HG03342 (cell line): ENCODE data around the gene MARK3.

Source experiments
- ATAC-seq: cut with Tn5 transposase; IDR thresholded peaks from one replicate; pipeline ENCODE4 v1.9.1; 2021; ENCODE audit warnings: mild to moderate bottlenecking, moderate library complexity; ENCODE audit not compliant: unreplicated experiment

MARK3 gene

DNA sequence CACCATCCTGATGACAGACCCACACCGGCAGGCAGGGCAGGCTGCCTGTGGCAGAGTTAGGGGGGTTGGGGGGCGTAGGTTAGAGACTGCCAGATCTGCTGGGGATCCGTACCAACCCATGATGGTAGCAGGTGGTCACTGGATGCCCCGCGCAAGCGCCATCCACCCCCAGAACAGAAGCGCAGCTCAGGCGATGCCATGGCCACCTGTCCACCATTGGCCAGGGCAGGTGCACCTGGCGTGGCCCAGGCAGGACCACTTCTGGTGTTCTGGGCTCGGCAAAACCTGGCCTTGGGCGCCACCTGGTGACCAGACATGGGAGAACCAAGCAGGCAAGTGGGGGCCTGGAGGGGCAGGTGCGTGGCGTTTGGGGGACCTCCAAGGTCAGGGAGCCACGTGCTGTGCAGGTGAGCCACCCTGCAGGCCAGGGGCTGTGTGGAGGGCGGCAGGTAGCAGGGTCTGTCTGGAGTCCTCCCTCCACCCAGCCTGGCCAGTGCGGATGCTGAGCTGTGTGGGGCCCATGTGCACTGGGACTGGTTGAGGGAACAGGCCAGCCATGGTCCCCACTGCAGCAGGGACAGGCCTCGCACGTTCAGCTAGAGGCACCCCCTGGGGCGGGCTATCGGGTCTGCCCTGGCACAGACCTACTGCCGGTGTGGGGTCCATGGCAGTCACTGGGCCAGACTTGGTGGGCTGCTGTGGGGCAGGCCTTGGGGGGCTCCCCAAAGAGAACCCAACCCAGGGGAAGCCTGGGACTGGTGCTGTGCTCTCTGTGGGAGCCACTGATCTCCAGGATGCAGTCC lies 161.6 kb downstream of the MARK3 start:
- no peak for ATAC-seq

DNA sequence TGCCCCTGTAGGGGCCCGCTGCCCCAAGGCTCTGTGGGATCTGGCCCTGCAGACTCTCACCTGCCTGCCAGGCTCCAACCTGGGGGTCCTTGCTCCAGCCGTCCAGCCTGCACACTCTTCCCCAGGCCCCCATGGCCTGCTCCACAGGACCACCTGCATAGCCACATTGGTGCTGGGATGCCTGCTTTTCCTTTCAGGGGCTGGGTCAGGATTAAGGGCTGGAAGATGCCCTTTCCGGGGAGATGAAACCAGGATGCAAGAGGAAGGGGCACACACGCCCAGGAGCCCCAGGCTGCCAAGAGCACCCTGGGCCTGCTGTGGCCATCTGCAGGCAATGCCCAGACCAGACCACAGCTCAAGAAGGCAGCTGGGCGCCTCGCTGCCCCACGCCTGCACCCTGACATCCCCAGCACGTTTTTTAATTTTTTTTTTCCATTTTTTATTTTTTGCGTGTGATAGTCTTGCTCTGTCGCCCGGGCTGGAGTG lies 162.3 kb downstream of the MARK3 start:
- no peak for ATAC-seq

DNA sequence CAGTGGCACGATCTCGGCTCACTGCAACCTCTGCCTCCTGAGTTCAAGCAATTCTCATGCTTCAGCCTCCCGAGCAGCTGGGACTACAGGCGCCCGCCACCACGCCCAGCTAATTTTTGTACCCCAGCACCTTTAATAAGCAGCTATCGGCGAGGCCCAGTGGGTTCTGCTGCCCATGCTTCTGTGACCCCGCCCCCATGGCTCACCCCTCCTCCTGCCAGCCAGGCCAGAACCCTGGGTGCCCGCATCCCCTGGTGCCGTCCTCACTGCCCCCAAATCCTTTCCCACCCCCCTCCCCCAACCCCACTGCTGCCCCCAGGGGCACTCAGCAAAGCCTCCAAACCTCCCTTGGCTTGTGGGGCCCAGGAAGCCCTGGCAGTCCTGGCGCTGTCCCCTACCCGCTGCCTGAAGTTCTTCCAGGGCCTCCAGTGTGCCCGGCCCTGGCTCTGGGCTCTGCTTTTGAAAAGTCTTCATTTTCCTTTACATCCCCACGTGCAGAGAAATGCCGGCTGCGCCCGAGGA lies 162.8 kb downstream of the MARK3 start:
- no peak for ATAC-seq

DNA sequence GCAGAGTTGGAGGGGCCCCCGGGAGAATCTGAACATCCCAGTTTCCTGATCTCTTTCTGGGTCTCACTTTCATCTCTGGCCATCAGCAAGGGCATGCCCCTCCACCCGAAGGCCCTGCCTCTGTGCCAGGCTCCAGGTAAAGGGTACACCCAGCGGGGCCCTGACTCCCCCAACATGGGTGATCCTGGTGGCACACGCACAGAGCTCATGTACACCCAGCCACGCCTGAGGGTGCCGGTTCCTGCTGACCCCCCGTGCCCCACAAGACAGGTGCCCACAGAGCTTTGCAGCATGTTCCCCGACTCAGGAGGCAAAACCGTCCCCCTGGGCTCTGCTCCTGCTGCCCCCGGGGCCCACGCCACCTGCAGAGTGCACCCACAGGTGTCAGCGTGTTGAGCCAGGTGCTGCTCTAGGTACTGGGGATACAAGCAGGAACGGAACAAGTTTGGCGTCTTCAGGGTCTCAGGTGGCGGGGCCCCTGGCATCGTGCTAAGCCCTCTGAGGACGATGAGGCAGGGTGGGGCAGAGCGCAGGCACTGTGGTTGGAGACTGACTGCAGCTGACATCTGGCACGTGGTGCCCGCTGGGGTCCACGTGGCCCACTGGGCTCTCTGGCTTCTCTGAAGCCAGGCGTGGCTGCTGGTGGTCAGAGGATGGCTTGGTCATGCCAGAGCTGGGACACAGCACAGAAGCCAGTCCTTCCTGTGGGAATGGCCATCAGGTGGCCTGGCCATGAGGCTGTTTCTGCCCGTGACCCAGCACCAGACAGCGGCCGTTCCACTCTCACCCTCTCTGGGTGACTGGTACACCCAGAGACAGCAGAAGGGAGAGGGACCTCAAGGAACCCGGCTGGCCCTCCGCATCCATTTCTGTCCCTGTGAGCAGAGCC lies 163.5 kb downstream of the MARK3 start:
- ATAC-seq = no peak

DNA sequence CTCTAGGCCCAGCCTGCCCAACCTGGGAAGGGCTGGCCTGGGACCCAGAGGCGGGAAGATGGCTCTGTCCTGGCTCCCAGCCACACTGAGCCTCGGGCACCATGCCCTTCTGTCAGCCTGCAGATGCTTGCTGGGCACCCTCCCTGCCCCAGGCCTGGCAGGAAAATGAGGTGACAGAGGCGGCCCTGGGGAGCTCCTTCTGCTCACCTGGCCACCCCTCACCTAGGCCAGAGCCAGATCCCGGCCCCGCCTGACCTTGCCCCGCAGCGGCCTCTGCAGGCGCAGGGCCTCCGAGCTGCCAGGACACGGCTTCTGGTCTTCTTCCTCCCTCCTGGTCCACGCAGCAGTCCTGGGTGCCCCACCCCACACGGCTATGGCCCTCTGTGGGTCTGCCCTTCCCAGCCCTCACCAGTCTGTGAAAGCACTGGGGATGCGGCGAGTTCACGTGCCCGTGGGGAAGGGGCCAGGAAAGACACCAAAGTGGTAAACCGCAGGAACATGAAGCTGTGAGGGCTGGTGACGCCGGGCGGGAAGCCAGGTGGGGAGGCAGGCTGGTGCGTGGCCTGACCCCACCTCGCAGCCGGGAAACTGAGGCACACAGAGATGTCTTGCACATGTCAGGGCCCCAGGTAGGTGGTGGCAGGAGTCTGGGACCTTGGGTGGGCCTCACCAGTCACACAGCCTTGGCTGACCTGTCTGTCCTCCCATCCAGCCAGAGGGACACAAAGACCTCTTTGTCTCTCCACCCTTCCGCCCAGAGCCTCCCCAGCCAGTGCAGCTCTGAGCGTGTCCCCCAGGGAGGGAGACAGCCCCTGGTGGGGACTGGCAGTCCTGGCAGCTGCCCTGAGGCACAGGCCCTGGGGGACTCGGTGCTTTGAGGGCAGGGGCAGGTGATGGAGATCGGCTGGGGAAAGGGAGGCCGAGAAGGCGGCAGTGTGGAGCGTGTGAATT lies 164.4 kb downstream of the MARK3 start:
- ATAC-seq = no peak

DNA sequence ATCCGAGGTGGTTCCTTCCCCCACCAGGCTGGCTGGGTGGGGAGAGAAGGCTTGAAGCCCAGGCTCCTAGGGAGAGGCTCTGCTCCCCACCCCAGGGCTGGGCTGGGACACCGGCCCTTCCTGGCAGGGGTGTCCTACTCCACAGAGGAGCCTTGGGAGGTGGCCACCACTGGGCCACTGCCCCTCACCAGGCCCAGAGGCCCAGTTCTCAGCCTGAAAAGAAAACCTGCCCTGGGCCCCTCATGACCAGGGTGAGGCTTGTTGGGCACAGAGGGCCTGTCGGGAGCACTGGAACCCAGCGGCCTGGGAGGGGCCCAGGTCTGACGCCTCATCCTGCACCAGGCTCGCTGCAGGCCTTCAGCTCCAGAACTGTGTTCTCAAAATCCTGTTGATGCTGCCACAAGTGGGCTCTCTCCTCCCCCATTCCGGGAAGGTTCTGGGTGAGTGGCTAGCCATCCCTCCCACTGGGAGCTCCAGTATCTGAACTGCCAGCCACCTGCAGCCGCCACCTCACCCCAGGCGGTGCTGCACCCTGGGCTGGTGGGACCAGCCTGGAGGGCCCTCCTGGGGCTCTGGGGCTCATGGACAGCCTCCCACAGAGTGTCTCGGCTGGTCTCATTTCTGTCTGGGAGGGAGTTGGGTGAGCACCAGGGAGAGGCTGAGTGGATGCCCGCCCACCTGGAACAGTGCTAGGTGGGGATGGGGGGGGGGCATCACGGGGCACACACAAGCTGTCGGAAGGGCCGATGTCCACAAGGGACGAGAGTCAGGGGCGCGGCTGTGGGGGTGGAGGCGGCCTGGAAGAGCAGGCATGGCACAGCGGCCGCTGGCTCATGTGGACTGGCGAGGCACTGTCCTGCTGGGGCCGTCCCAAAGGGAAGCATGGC lies 165.5 kb downstream of the MARK3 start:
- ATAC-seq = no peak

DNA sequence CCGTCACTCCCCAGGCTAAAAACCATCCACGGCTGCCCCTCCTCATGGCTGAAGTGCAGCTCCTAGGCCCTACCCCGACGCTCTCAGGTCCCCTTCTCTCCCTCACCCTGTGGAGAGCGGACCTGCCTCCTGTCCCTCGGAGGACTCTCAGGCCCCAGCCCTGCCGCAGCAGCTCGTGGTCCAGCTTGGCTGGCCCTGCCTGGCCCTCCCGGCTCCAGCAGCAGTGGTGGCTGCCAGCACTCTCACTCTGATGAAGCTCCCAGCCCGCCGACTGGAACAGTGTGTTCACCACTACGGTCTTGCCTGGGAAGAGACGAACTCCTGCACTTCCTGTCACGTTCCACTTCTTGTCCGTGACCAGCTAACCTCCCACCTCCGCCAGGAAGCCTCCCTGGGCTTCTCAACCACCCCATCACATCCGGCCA lies 166.1 kb downstream of the MARK3 start:
- ATAC-seq = no peak

DNA sequence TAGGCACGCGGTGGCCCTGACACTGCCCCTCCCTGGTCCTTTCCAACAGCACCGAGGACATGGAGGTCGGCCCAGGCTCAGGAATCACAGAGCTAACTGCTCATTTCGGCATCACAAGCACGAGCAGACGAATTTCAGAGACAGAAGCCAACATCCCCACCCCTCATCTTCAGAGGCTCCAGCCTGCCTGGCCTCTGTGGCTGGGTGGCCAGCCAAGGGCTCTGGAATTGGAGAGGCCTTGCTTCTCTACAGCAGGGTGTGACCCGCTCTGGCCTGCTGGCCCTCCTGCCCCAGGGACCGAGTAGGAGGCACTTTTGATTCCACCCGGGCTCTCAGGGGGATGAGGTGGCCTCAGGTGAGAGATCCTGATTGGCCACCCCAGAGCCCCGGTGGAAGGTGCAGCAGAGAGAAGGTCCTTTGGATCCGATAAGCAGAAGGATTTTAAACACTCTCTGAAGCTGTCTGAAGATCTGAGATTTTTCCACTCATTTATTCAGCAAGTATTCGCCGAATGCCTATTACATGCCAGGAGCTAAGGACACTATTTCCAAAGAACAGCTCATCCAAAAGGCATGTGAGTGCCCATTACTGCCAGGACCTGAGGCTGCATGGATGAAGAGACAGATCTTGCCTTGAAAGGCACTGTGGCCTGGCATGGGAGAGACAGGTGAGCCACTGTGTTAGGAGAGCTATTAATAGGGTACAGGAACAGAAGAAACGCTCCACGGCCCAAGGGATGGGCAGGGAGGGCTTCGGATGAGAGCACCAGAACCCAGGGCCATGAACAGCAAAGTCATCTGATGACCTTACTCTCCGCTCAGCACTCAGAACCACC lies 167.0 kb downstream of the MARK3 start:
- no peak for ATAC-seq

DNA sequence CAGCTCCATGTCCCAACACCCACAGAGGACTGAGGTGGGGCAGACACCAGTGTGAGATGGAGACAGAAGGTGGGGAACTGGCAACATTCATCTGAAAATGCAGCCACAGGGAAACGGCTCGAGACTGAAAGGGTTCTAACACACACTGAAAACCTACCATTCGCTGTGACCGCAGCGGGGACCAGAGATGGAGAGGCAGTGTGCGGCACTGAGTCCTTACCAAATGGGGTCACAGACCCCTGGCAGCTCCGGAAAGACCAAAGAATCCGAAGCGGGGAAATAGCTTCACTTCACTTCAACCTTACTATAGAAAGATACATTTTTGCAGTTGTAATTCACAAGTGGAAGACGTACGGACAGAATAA lies 167.6 kb downstream of the MARK3 start:
- ATAC-seq = no peak
